Neural cell (in vitro differentiated cells): ENCODE data around the gene CDH4. TPM values are rescaled to one million over a fixed set of nuclear protein-coding genes. Genes with fewer than 3 reads are reported as not detected.

ENCODE experiments used
- H2AFZ ChIP-seq: fragments of 200-600, 300-800 bp; sonication (generic), shearing (Covaris generic); 2 replicates; pipeline ENCODE4 v1.6.0; 2014; ENCODE audit warnings: low read depth, mild to moderate bottlenecking, antibody characterized with exemption, low read length, moderate library complexity
- H3F3A ChIP-seq: fragments of 200-600 bp; shearing (Covaris generic); 2 replicates; pipeline ENCODE4 v1.6.1; 2016; ENCODE audit warnings: mild to moderate bottlenecking, moderate library complexity, mixed read lengths, antibody characterized with exemption, low read length; ENCODE audit not compliant: insufficient read depth, poor library complexity, severe bottlenecking
- H3K27ac ChIP-seq: fragments of 200-600, 300-800 bp; sonication (generic), shearing (Covaris generic); 2 replicates; pipeline ENCODE4 v1.5.1; 2014; ENCODE audit warnings: mild to moderate bottlenecking, low read length, moderate library complexity
- H3K27me3 ChIP-seq: fragments of 300-800, 200-600 bp; sonication (generic), shearing (Covaris generic); 2 replicates; pipeline ENCODE4 v1.6.0; 2014; ENCODE audit warnings: mild to moderate bottlenecking, low read depth, low read length, moderate library complexity; ENCODE audit not compliant: insufficient read depth
- H3K36me3 ChIP-seq: fragments of 300-800, 200-600 bp; sonication (generic), shearing (Covaris generic); 2 replicates; pipeline ENCODE4 v1.5.1; 2014; ENCODE audit warnings: mild to moderate bottlenecking, antibody characterized with exemption, low read length, moderate library complexity; ENCODE audit not compliant: insufficient read depth
- H3K4me2 ChIP-seq: fragments of 300-800, 200-600 bp; sonication (generic), shearing (Covaris generic); 2 replicates; pipeline ENCODE4 v1.6.0; 2014; ENCODE audit warnings: mild to moderate bottlenecking, low read length
- H3K4me3 ChIP-seq: fragments of 300-800, 200-600 bp; sonication (generic), shearing (Covaris generic); 2 replicates; pipeline ENCODE4 v1.5.1; 2014; ENCODE audit warnings: mild to moderate bottlenecking, low read length, moderate library complexity
- H3K79me2 ChIP-seq: fragments of 200-600 bp; shearing (Covaris generic); replicated peaks from 2 replicates; pipeline ENCODE4 v1.6.0; 2014; ENCODE audit warnings: mild to moderate bottlenecking, low read length, moderate library complexity; ENCODE audit not compliant: insufficient read depth
- H3K9ac ChIP-seq: fragments of 300-800, 200-600 bp; sonication (generic), shearing (Covaris generic); 2 replicates; pipeline ENCODE4 v1.6.1; 2016; ENCODE audit warnings: mild to moderate bottlenecking, low read length, mixed read lengths
- H3K9me2 ChIP-seq: fragments of 200-600 bp; shearing (Covaris generic); 2 replicates; pipeline ENCODE4 v1.6.1; 2016; ENCODE audit warnings: mild to moderate bottlenecking, low read length, mixed read lengths; ENCODE audit not compliant: insufficient read depth
- H3K9me3 ChIP-seq: fragments of 200-600, 300-800 bp; sonication (generic), shearing (Covaris generic); 2 replicates; pipeline ENCODE4 v1.6.1; 2016; ENCODE audit warnings: mild to moderate bottlenecking, mixed run types, low read length, moderate library complexity, mixed read lengths
- H4K20me1 ChIP-seq: fragments of 200-600 bp; shearing (Covaris generic); 2 replicates; pipeline ENCODE4 v1.6.1; 2016; ENCODE audit warnings: mild to moderate bottlenecking, mixed run types; ENCODE audit not compliant: insufficient read depth
- CTCF ChIP-seq: fragments of 450-650 bp; IDR thresholded peaks from 2 replicates; pipeline ENCODE4 v1.5.1; 2014; ENCODE audit warnings: antibody characterized with exemption, mild to moderate bottlenecking, moderate library complexity; ENCODE audit not compliant: poor library complexity, severe bottlenecking
- EP300 ChIP-seq: fragments of 450-650 bp; conservative IDR thresholded peaks from 2 replicates; pipeline ENCODE4 v1.6.1; 2014; ENCODE audit warnings: antibody characterized with exemption, mild to moderate bottlenecking, moderate library complexity; ENCODE audit not compliant: poor library complexity, severe bottlenecking
- EZH2 ChIP-seq: fragments of 200-600, 300-800 bp; shearing (Covaris generic), sonication (generic); IDR thresholded peaks from 2 replicates; pipeline ENCODE4 v1.6.1; 2014; ENCODE audit warnings: antibody characterized with exemption, low read length, borderline replicate concordance, mild to moderate bottlenecking; ENCODE audit not compliant: insufficient read depth, poor library complexity, severe bottlenecking
- MXI1 ChIP-seq: fragments of 450-650 bp; conservative IDR thresholded peaks from 2 replicates; pipeline ENCODE4 v1.6.1; 2014; ENCODE audit warnings: antibody characterized with exemption, mild to moderate bottlenecking; ENCODE audit not compliant: poor library complexity, severe bottlenecking
- POLR2AphosphoS5 ChIP-seq: IDR thresholded peaks from 2 replicates; pipeline ENCODE4 v1.6.1; 2012
- RAD21 ChIP-seq: fragments of 450-650 bp; conservative IDR thresholded peaks from 2 replicates; pipeline ENCODE4 v1.6.1; 2014; ENCODE audit warnings: antibody characterized with exemption, mild to moderate bottlenecking, moderate library complexity
- REST ChIP-seq: IDR thresholded peaks from 2 replicates; pipeline ENCODE4 v1.6.1; 2012; ENCODE audit warnings: borderline replicate concordance
- SMC3 ChIP-seq: fragments of 450-650 bp; conservative IDR thresholded peaks from 2 replicates; pipeline ENCODE4 v1.6.1; 2014; ENCODE audit warnings: antibody characterized with exemption, mild to moderate bottlenecking, moderate library complexity; ENCODE audit not compliant: poor library complexity
- TAF1 ChIP-seq: IDR thresholded peaks from 2 replicates; pipeline ENCODE4 v1.6.1; 2012; ENCODE audit warnings: low read depth
- polyA plus RNA-seq: library from polyadenylated mRNA; depleted of rRNA; stranded (reverse); fragments of >200 nt; gene quantifications from 2 replicates; pipeline ENCODE4 v1.2.3, GENCODE V29; 2014

The CDH4 gene
- polyA plus RNA-seq, 1 donor from 2014 or later: 24.6 TPM

DNA sequence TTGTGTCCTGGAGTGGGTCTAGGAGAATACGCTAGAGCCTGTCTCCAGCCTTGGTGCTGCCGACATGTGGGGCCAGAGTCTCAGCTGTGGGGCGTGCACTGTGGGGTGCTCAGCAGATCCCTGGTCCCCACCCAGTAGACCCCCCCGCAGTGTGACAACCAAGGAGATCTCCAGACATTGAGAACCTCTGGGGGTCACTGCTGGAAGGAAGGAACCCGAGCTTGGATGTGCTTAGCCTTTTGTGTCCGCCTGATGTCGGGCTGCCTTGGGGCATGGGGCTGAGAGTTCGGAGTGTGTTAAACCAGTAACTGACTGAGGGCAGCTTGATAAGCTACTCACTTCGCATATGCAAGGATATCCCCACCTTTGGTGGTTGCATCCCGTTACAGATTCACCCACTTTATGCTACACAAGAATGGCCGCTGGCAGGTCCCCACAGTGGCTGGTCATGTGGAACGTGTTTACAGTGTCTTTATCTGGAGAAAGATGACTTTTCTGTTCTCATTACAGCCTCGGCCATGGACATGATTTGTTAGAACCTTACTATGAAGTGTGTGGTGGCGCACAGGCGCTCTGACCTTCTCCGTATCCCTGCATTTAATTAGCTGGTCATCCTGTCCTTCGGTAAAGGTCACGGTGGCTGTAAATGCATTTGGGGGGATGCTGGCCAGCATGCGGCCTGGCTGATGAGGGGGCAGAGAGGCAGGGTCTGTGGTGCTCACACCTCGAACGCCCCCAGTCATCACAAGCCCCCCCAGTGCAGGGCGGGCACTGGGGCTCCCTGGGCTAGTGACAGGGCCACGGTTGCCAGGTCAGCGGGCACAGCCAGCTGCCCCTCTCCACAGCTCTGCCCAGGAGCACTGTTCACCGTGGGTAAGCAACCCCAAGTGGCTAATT lies 446.8 kb downstream of the CDH4 start:
- Histone ChIP-seq H3K9me2 (no peaks in the 10 kb centered on the region), H2AFZ (no peak overlapping the region), H3K36me3 (no peaks in the 10 kb centered on the region), H3K9me3 (no peaks in the 10 kb centered on the region), H3K4me3 (no peak overlapping the region), H3F3A (no peaks in the 10 kb centered on the region), H4K20me1 (no peaks in the 10 kb centered on the region), H3K9ac (no peak overlapping the region), H3K27me3 (no peaks in the 10 kb centered on the region), H3K27ac (no peak overlapping the region), H3K4me2 (no peak overlapping the region), H3K79me2 (no peaks in the 10 kb centered on the region)
- TF ChIP-seq CTCF (no peak), EZH2 (no peak), REST (no peak), TAF1 (no peak), RAD21 (no peak), SMC3 (no peak), EP300 (no peak), POLR2AphosphoS5 (no peak), MXI1 (no peak)

- Histone ChIP-seq H3K9ac (no peak overlapping the region), H4K20me1 (no peaks in the 10 kb centered on the region), H3K36me3 (no peaks in the 10 kb centered on the region), H3K79me2 (no peaks in the 10 kb centered on the region), H3K4me2 (no peak overlapping the region), H3F3A (no peaks in the 10 kb centered on the region), H3K4me3 (no peak overlapping the region), H2AFZ (no peak overlapping the region), H3K27me3 (no peaks in the 10 kb centered on the region), H3K9me3 (no peaks in the 10 kb centered on the region), H3K9me2 (no peaks in the 10 kb centered on the region), H3K27ac (no peak overlapping the region)
- TF ChIP-seq TAF1: no peak
- TF ChIP-seq MXI1: no peak
- no peak for TF ChIP-seq REST
- TF ChIP-seq EP300: no peak
- no peak for TF ChIP-seq POLR2AphosphoS5
- TF ChIP-seq SMC3: no peak
- no peak for TF ChIP-seq EZH2
- TF ChIP-seq RAD21: no peak
Measured at GRCh38 chr20:61699495-61700374, 447.7 kb downstream of the CDH4 start.
